ENCODE measurements around the gene CEACAM8.

DNA sequence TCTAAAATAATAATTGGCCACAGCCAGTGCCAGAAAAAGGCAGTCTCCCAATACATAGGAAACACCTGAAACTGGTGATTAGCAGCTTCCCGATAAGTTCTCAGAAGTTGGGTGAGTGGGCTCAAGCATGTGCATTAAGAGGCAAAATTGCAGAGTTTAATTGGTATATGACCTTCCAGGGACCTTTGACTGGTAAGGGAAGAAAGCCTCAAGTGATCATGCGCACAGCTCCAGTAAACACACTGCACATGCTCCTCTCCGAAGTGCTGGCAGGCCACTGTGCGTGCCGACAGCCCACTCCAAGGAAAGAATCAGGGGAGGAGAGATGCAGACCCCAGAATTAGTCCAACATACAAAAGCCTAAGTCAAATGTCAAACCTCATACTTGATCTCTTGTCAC is 18.9 kb upstream of the CEACAM8 start:
- TF ChIP-seq ELF4 (IDR thresholded peaks at IDR 0.05) (no peak), SUZ12 (IDR thresholded peaks at IDR 0.05) (no peak), FOXK2 (IDR thresholded peaks at IDR 0.05) (no peak), FOXM1 (IDR thresholded peaks at IDR 0.05; ENCODE audit: borderline replicate concordance) (no peak), SP1 (IDR thresholded peaks at IDR 0.05) (no peak), ARNT (IDR thresholded peaks at IDR 0.05) (no peak), ZNF384 (IDR thresholded peaks at IDR 0.05) (no peak)

Data from HEK293T (cell line).